ENCODE results near the gene DCAKD.
A peak's percentile ranks its signal among the peaks of the same experiment; 100 is the strongest.

Gene DCAKD

DNA sequence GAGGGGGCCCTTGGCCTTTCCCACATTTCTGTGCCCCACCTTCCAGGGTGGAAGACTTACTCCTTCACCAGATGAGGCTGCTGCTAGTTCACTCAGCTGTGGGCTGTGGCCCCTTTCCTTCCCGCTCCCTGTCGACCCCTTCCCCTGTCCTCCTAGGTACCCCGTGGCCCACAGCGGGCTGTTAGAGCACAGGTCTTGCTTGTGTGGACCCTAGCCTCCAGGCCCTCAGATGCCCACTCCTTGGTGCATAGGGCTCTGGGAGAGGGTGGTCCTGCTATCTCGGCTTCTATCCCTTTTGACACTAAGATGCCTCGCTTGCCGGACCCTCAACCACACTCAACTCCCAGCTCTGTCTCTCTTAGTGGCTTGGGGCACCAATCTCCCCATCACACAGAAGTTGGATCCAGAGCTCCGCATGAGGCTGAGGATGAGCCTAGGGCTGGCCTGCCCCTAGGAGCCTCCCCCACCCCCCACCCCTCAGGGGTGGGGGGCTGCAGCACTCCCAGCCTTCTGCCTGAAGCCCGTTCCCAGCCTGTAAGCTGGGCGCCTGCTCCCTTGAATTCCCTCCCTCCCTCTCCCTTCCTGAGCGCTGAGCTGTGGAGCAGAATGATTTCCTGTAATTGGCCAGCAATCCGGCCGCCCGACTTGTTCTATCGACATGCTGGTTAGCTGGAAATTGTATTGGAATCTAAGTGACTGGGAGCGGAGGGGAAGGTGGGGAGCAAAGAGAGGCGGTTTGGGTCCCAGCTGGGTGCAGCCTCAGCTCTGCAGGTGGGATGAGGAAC, 30.9 kb downstream of the DCAKD start:
- no peak overlapping the region for H3K9ac ChIP-seq (ENCODE audit: insufficient read length)
- H3K36me3 ChIP-seq (ENCODE audit: insufficient read depth, low read length): no peaks in the 10 kb centered on the region
- DNase-seq (ENCODE audit: low read depth, low spot score): no peak
- no peaks in the 10 kb centered on the region for H3K9me3 ChIP-seq (ENCODE audit: low read depth, low read length)
- TF ChIP-seq POLR2AphosphoS5 (IDR thresholded peaks at IDR 0.05; ENCODE audit: borderline replicate concordance, low read depth, low read length) (no peak), FOXP2 (optimal IDR thresholded peaks at IDR 0.05; ENCODE audit: control extremely low read depth, extremely low read length, insufficient read depth) (no peak), EZH2 (IDR thresholded peaks at IDR 0.05) (no peak)
- no peak overlapping the region for H3K4me3 ChIP-seq
- no peak overlapping the region for H3K27ac ChIP-seq

DNA sequence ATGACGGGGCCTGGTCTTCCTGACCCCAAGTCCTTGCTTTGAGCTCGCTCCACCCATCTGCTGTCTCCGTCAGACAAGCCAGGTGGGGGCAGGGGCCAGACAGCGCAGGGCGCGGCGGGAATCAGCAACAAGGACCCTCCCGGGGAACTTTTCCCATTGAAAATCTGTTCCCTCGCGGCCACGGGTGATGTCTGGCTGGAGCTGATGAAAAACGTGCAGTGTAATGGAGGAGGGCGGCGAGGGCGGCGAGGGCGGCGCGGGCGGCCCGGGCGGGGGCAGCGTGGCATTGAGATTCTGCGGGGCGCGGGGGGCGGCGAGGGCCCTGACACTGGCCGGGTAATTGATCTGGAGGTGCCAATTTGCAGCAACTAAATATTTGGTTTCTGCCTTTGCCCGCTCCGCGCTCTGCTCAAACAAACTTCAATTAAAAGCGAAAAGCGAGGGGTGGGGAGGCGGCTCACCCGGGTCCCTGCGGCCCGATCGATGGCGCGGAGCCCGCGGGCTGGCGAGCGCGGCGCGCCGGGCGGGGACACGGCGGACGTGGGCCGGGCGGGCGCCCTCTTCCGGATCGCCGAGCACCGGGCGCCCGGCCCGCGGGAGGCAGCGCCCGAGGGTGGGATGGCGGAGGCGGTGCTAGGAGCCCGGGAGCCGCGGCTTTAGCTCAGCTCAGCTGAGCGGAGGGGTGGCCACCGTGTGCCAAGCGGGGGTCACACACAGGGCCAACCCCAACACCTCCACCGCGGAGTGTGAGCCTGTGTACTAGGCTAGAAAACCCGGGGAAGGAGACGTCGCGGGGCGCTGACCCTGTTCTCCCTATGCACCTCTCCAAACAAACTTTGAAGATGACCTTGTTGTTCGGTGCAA, 32.4 kb downstream of the DCAKD start:
- Histone ChIP-seq H3K9ac (ENCODE audit: insufficient read length) (peak overlapping the region; percentile 37), H3K4me3 (peak overlapping the region; percentile 73), H3K27ac (no peak overlapping the region), H3K9me3 (ENCODE audit: low read depth, low read length) (no peaks in the 10 kb centered on the region), H3K36me3 (ENCODE audit: insufficient read depth, low read length) (no peaks in the 10 kb centered on the region)
- TF ChIP-seq POLR2AphosphoS5 (IDR thresholded peaks at IDR 0.05; ENCODE audit: borderline replicate concordance, low read depth, low read length) (no peak), FOXP2 (optimal IDR thresholded peaks at IDR 0.05; ENCODE audit: control extremely low read depth, extremely low read length, insufficient read depth) (no peak), EZH2 (IDR thresholded peaks at IDR 0.05) (no peak)
- DNase-seq (ENCODE audit: low read depth, low spot score): no peak

DNA sequence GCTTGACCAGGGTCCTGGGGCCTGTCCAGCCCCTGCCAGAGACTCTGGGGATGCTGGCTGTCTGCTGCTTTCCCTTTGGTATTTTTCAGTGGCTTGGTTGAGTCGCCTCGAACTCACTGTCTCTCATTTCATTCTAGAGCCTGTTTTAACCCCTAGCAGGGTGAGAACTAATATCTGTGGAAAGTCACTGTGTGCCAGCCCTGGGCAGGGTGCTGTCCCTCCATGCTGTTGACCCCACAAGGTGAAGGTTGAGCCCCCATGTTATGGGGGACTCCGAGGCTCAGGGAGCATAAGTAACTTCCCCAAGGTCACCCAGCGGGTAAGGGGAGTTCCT, 33.0 kb downstream of the DCAKD start:
- Histone ChIP-seq H3K4me3 (peak overlapping the region; percentile 73), H3K9me3 (ENCODE audit: low read depth, low read length) (no peaks in the 10 kb centered on the region), H3K9ac (ENCODE audit: insufficient read length) (peak overlapping the region; percentile 37), H3K36me3 (ENCODE audit: insufficient read depth, low read length) (no peaks in the 10 kb centered on the region), H3K27ac (no peak overlapping the region)
- DNase-seq (ENCODE audit: low read depth, low spot score): no peak
- no peak for TF ChIP-seq FOXP2 (optimal IDR thresholded peaks at IDR 0.05; ENCODE audit: control extremely low read depth, extremely low read length, insufficient read depth)
- TF ChIP-seq POLR2AphosphoS5 (IDR thresholded peaks at IDR 0.05; ENCODE audit: borderline replicate concordance, low read depth, low read length): no peak
- TF ChIP-seq EZH2 (IDR thresholded peaks at IDR 0.05): no peak

DNA sequence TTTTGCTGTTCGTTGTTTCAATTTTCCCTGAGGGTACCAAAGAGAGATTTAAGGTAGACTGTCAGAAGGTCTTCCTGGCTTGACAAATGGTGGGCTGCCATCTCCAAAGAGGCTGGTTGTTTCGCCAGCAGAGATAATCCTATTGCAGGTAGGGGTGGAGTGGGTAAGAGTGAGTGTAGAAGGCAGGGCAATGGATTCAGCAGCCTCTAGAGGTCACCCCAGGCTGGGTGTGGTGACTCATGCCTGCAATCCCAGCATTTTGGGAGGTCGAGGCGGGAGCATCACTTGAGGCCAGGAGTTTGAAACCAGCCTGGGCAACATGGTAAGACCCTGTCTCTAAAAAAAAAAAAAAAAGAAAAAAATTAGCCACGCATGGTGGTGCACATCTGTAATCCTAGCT, 34.6 kb downstream of the DCAKD start:
- no peaks in the 10 kb centered on the region for H3K9me3 ChIP-seq (ENCODE audit: low read depth, low read length)
- no peak for DNase-seq (ENCODE audit: low read depth, low spot score)
- no peak overlapping the region for H3K4me3 ChIP-seq
- TF ChIP-seq FOXP2 (optimal IDR thresholded peaks at IDR 0.05; ENCODE audit: control extremely low read depth, extremely low read length, insufficient read depth) (no peak), POLR2AphosphoS5 (IDR thresholded peaks at IDR 0.05; ENCODE audit: borderline replicate concordance, low read depth, low read length) (no peak), EZH2 (IDR thresholded peaks at IDR 0.05) (no peak)
- no peak overlapping the region for H3K9ac ChIP-seq (ENCODE audit: insufficient read length)
- H3K36me3 ChIP-seq (ENCODE audit: insufficient read depth, low read length): no peaks in the 10 kb centered on the region
- no peak overlapping the region for H3K27ac ChIP-seq

DNA sequence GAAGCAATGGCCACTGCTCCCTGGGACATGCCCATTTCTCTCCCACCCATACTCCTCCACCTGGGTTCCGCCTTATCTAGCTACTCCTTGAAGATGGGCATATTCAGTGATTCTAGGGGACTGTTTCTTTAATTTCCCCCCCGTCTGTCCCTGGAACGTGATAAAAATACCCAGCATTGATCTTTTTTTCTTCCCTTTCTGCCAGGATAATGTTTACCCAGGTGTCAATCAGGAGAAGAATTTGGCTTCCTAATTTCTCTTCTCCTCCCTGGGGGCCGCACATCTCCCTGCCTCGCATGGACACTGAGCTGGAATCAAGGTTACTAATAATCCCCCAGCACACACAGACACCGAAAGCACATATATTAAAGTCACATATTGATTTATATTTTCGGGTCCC, 35.2 kb downstream of the DCAKD start:
- TF ChIP-seq POLR2AphosphoS5 (IDR thresholded peaks at IDR 0.05; ENCODE audit: borderline replicate concordance, low read depth, low read length) (no peak), EZH2 (IDR thresholded peaks at IDR 0.05) (no peak), FOXP2 (optimal IDR thresholded peaks at IDR 0.05; ENCODE audit: control extremely low read depth, extremely low read length, insufficient read depth) (no peak)
- Histone ChIP-seq H3K9me3 (ENCODE audit: low read depth, low read length) (no peaks in the 10 kb centered on the region), H3K27ac (no peak overlapping the region), H3K9ac (ENCODE audit: insufficient read length) (no peak overlapping the region), H3K36me3 (ENCODE audit: insufficient read depth, low read length) (no peaks in the 10 kb centered on the region), H3K4me3 (no peak overlapping the region)
- DNase-seq (ENCODE audit: low read depth, low spot score): no peak

DNA sequence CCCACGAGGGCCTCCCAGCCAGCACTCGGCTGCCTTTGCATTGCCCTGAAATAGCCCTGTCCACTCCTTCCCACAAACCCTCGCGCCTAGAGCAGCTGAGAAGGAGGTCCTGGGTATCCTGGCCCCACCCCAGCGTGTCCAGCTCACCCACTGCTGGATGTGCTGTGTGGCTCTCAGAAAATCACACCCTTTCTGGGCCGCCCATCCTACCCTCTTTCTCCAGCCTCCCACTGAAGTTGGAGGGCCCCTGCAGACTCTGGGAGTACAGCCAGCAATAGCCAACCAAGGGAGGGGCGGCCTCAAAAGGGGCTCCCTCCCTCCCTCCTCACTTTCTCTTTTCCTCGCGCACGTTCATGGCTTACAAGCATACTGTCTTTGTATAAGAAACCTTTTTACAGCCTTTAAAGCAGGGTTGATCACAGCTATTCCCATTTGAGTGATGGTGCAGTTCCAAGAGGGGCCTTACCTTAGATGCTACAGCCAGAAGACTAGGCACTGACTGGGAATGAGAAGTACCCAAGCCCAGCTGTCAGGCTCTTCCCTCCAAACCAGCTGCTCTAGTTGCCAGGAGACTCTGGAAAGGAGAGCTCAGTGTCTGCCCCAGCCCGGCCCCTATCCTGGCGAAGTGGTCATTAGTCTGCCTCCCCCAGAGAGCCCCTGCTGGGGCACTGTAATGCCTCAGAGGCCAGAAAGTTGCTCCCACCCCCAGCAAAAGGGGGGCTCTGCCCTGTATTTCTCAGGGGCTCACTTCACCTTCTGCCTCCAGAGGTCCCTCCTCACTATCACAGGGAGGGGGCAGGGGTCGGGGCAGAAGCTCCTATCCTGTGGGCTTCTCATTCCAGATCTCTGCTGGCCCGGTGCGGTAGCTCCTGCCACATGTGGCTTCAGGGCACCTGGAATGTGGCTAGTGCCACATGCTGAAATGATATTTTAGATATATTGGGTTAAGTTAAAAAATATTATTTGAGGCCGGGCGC, 38.1 kb downstream of the DCAKD start:
- TF ChIP-seq EZH2 (IDR thresholded peaks at IDR 0.05) (no peak), POLR2AphosphoS5 (IDR thresholded peaks at IDR 0.05; ENCODE audit: borderline replicate concordance, low read depth, low read length) (no peak), FOXP2 (optimal IDR thresholded peaks at IDR 0.05; ENCODE audit: control extremely low read depth, extremely low read length, insufficient read depth) (no peak)
- DNase-seq (ENCODE audit: low read depth, low spot score): no peak
- no peak overlapping the region for H3K27ac ChIP-seq
- H3K4me3 ChIP-seq: no peak overlapping the region
- H3K36me3 ChIP-seq (ENCODE audit: insufficient read depth, low read length): no peaks in the 10 kb centered on the region
- no peaks in the 10 kb centered on the region for H3K9me3 ChIP-seq (ENCODE audit: low read depth, low read length)
- no peak overlapping the region for H3K9ac ChIP-seq (ENCODE audit: insufficient read length)

DNA sequence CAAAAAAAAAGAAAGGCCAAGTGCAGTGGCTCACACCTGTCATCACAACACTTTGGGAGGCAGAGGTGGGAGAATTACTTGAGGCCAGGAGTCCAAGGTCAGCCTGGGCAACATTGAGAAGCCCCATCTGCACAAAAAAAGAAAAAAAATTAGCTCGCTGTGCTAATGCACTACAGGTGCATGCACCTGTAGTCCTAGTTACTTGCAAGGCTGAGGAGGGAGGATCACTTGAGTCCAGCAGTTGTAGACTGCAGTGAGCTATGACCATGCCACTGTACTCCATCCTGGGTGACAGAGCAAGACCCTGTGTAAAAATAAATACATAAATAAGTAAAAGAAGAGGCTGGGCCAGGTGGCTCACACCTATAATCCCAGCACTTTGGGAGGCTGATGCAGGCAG, 39.7 kb downstream of the DCAKD start:
- Histone ChIP-seq H3K9ac (ENCODE audit: insufficient read length) (no peak overlapping the region), H3K9me3 (ENCODE audit: low read depth, low read length) (no peaks in the 10 kb centered on the region), H3K27ac (no peak overlapping the region), H3K4me3 (no peak overlapping the region), H3K36me3 (ENCODE audit: insufficient read depth, low read length) (no peaks in the 10 kb centered on the region)
- DNase-seq (ENCODE audit: low read depth, low spot score): no peak
- TF ChIP-seq EZH2 (IDR thresholded peaks at IDR 0.05) (no peak), FOXP2 (optimal IDR thresholded peaks at IDR 0.05; ENCODE audit: control extremely low read depth, extremely low read length, insufficient read depth) (no peak), POLR2AphosphoS5 (IDR thresholded peaks at IDR 0.05; ENCODE audit: borderline replicate concordance, low read depth, low read length) (no peak)
